Mucosa of descending colon (tissue), 3 donors: ENCODE results near the gene SCN10A. TPM values are rescaled to one million over a fixed set of nuclear protein-coding genes. Genes with fewer than 3 reads are reported as not detected.

Source experiments
- ATAC-seq: fragments of 200-7000 bp; cut with Tn5 transposase; one replicate; pipeline ENCODE4 v1.9.1; 2020; ENCODE audit warnings: mild to moderate bottlenecking, moderate library complexity
- DNase-seq, 3 donors: peaks; one replicate each; pipeline ENCODE4 v3.0.0-alpha.2; 2020
- H3K36me3 ChIP-seq: fragments of 200-600 bp; one replicate; pipeline ENCODE4 v1.8.0; 2021; ENCODE audit warnings: low read depth, mild to moderate bottlenecking
- H3K4me1 ChIP-seq: fragments of 200-600 bp; one replicate; pipeline ENCODE4 v1.8.0; 2021; ENCODE audit warnings: low read depth, mild to moderate bottlenecking
- H3K4me3 ChIP-seq: fragments of 200-600 bp; one replicate; pipeline ENCODE4 v1.8.0; 2021; ENCODE audit warnings: mild to moderate bottlenecking
- H3K9me3 ChIP-seq: fragments of 200-600 bp; one replicate; pipeline ENCODE4 v1.8.0; 2021; ENCODE audit warnings: mild to moderate bottlenecking
- intact Hi-C, 2 donors: fragments of 100-400 bp; cut with DNase I in 1 of 2; cut with micrococcal nuclease in 1 of 2; formaldehyde crosslinking; loops; one replicate each; pipeline versions ENCODE4 v1.11.0 to v1.11.1; 2022; cut with DNase I, micrococcal nuclease
- total RNA-seq, 3 donors: library from RNA; stranded (reverse); fragmentation: NEBNext Ultra II Directional in 2 of 3; extraction: Animal tissue kit (Norgen Biotek cat#: 25700) in 2 of 3; gene quantifications; one replicate each; pipeline versions ENCODE4 v1.2.1 to v1.2.4, GENCODE V29; 2021 to 2023
- TF ChIP-seq, protein P1 (sequence below): fragments of 200-600 bp; IDR thresholded peaks from one replicate; pipeline ENCODE4 v1.8.0; 2022; ENCODE audit warnings: antibody characterized with exemption, mild to moderate bottlenecking
- donor health status: DM: no; HTN: no; CAD: no; lungs with moderate emphysema.
- donor health status: DM: no; HTN: no; CAD: no.
- donor health status: DM: no; HTN: yes; CAD: no.

Gene SCN10A
- total RNA-seq, 3 donors from 2014 or later: not detected

DNA sequence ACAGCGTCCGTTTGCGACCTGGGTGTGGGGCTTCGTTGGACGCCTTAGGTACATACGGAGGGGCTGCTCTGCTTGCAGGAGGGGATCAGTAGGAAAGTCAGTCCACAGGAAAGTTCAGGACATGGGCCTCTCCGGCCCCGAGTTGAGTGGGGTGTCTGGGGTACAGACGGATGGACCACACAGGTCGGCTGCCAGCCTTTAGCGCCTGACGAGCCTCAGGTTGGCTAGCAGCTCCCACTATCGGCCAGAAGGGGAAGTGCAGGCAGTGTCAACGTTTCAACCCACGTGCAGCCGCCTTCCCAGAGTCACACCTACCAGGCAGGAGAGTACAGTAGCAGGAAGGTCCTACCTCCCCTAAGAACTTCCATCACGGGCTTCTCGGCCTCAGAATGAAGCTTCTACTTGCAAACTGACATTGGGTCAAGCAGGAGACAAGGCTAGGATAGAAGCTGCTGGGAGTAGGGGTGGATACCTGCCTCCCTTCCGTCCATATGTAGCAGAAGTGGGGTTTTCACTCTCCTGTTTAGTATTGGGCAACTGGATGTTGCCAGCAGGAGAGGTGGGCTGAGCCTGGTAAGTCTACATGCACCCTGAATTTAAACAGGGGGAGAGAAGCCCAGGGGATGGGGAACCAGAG lies 164.7 kb downstream of the SCN10A start:
- H3K4me1 ChIP-seq: peaks cover 7% of the 10 kb centered on the region
- no peak overlapping the region for H3K4me3 ChIP-seq
- ATAC-seq (peak; percentile 87), DNase-seq (peak; percentile 70 to 81 (median 78))
- no peaks in the 10 kb centered on the region for H3K36me3 ChIP-seq
- TF ChIP-seq, protein P1, sequence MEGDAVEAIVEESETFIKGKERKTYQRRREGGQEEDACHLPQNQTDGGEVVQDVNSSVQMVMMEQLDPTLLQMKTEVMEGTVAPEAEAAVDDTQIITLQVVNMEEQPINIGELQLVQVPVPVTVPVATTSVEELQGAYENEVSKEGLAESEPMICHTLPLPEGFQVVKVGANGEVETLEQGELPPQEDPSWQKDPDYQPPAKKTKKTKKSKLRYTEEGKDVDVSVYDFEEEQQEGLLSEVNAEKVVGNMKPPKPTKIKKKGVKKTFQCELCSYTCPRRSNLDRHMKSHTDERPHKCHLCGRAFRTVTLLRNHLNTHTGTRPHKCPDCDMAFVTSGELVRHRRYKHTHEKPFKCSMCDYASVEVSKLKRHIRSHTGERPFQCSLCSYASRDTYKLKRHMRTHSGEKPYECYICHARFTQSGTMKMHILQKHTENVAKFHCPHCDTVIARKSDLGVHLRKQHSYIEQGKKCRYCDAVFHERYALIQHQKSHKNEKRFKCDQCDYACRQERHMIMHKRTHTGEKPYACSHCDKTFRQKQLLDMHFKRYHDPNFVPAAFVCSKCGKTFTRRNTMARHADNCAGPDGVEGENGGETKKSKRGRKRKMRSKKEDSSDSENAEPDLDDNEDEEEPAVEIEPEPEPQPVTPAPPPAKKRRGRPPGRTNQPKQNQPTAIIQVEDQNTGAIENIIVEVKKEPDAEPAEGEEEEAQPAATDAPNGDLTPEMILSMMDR: peak; percentile 96
- intact Hi-C loops: loop anchor here (5.0 to 10.0 kb wide), 2 partner anchors 126 to 129 kb away; no protein-coding TSS in a partner anchor
- H3K9me3 ChIP-seq: no peaks in the 10 kb centered on the region

DNA sequence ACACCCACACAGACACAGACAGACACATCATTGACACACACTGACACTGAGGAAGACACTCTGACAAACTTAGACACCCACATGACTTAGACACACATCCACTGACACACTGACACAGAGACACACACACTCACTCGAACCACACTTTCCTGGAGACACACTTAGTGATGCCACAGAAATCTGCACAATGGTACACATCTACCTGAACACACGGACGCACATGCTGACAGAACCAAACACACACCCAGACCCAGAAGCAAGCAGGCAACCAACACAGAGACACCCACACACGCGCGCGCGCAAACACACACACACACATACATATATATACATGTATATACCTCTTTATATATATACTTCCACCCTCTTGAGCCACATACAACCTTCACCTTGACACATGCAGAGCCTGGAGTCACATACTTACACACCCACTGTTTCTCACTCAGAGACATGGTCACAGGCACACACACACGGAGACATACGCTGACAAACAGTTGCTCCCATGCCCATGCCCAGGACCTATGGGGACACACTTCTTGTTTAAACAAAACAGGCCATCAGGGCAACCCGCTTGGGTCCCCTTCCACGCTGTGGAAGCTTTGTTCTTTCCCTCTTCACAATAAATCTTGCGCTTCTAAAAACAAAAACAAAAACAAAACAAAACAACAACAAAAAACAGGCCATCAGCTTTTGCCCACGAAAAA lies 165.6 kb downstream of the SCN10A start:
- H3K4me1 ChIP-seq: peaks cover 7% of the 10 kb centered on the region
- intact Hi-C loops: loop anchor here (5.0 to 10.0 kb wide), 2 partner anchors 126 to 128 kb away; no protein-coding TSS in a partner anchor
- ATAC-seq: no peak
- DNase-seq: peak in 1 of 3 donors; percentile 7
- H3K9me3 ChIP-seq: no peaks in the 10 kb centered on the region
- H3K36me3 ChIP-seq: no peaks in the 10 kb centered on the region
- H3K4me3 ChIP-seq: no peak overlapping the region
- TF ChIP-seq, protein P1: no peak

DNA sequence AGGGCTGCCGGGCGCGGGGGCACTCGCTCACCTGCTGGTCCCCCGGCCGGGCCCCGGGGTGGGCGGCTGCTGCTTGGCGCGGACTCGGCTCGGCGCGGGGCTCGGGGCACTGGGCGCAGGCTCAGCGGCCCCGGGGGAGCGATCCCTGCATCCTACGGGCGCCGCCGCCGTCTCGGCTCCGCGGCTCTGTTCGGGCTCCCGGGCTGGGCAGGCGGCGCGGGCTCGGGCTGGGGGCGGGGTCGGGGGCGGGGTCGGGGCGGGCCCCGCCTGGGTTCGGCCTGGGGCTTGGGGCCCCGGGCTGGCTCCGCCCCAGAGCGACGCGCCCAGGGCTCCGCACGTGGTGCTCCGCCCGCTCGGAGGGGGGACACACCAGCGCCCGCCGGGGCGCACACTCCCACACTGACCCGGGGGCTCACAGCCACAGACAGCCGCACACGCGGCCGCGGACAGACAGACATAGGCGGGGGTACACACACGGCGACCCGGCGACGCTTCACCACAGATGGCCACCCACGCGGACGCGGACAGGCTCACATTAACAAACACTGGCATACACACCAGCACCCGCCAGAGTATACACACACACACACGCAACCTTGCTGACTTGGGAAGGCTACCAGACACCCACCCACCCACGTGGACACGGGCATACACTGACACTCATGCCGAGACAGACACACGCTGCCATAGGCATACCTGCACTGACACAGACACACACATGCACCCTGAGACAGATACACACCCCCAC lies 166.3 kb downstream of the SCN10A start, which contains the start of gene SCN5A:
Gene SCN5A, minus strand, starts transcription at position 188 of the 748 bp plus-strand sequence. CDS start 16,380 bp downstream, outside the sequence.
- no peaks in the 10 kb centered on the region for H3K36me3 ChIP-seq
- peak in 2 of 3 donors; percentile 48 to 72 for DNase-seq
- no peaks in the 10 kb centered on the region for H3K9me3 ChIP-seq
- intact Hi-C loops: loop anchor here (5.0 to 10.0 kb wide), 2 partner anchors 125 to 127 kb away; no protein-coding TSS in a partner anchor
- TF ChIP-seq, protein P1: no peak
- H3K4me1 ChIP-seq: peaks cover 7% of the 10 kb centered on the region
- H3K4me3 ChIP-seq: peak within 1 kb of the TSS; percentile 19
- ATAC-seq: peak; percentile 80

DNA sequence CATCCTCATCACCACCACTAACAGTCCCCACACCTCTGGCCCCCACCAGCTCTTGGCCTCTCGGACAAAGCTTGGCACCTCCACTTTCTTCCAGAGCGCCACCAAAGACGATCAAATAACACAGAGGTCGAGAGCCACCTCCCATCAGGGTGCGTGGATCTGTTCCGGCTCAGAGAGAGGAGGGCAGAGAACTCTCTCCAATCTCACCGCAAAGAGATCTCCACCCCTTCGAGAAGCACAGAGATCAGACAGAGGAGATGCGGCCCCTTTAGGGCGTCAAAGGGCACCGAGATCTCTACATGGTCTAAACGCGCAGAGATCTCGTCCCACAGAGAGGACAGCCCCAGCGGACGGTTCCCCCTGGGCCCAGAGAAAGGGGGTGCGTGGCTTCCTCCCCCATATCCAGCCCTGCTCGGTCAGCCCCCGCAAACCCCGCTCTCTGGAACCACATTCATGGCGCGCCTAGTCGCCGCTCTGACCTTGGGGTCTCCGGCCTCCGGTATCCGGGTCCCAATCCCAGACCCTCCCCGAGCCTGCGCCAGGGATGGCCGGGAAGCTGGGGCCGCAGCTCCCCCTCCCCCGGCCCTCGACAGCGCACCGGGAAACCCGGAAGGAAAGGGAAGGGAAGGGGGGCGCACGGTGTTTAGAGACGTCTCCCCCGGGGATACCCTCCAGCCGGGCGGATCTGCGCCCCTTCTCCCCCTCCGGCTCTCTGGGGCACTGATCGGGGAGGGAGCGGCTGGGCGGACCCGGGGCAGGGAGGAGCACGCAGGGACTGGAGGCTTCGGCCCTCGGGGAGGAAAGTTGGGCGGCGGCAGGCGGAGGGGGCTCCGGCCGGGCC lies 167.1 kb downstream of the SCN10A start:
- Histone ChIP-seq H3K36me3 (no peaks in the 10 kb centered on the region), H3K4me3 (peak overlapping the region; percentile 19), H3K9me3 (no peaks in the 10 kb centered on the region), H3K4me1 (peaks cover 7% of the 10 kb centered on the region)
- DNase-seq (peak in 1 of 3 donors; percentile 6), ATAC-seq (no peak)
- TF ChIP-seq, protein P1: no peak
- intact Hi-C loops: no loop called here
